ENCODE measurements around the gene RACK1. TPM values are rescaled to one million over a fixed set of nuclear protein-coding genes. Genes with fewer than 3 reads are reported as not detected.

RACK1 gene
- total RNA-seq, 6 experiments from 2014 or later: 1,737 to 2,012 (median 1,885) TPM

GRCh38 chr5:181221792-181222629 is 21.7 kb downstream of the RACK1 start:
- DNase-seq: peak; percentile 99
- Mint-ChIP-seq H3K27me3 (ENCODE audit: insufficient read depth) (peaks cover 22% of the 10 kb centered on the region), H3K4me1 (ENCODE audit: low read depth) (peaks cover 52% of the 10 kb centered on the region), H3K9me3 (no peaks in the 10 kb centered on the region; the same call in 1 of the 2 replicates), H3K27ac (peak overlapping the region; percentile 98), H3K4me3 (peak overlapping the region; percentile 96), H3K36me3 (ENCODE audit: low read depth) (no peaks in the 10 kb centered on the region; the same call in 1 of the 2 replicates)
- TF ChIP-seq CTCF (IDR thresholded peaks at IDR 0.05): no peak

GRCh38 chr5:181221105-181221791 is 22.5 kb downstream of the RACK1 start:
- Mint-ChIP-seq H3K36me3 (ENCODE audit: low read depth) (no peaks in the 10 kb centered on the region; the same call in 1 of the 2 replicates), H3K9me3 (no peaks in the 10 kb centered on the region; the same call in 1 of the 2 replicates), H3K4me3 (peak overlapping the region; percentile 96), H3K27me3 (ENCODE audit: insufficient read depth) (peaks cover 22% of the 10 kb centered on the region), H3K4me1 (ENCODE audit: low read depth) (peaks cover 51% of the 10 kb centered on the region), H3K27ac (peak overlapping the region; percentile 98)
- no peak for TF ChIP-seq CTCF (IDR thresholded peaks at IDR 0.05)
- no peak for DNase-seq

- H3K27ac Mint-ChIP-seq: no peak overlapping the region
- peaks cover 46% of the 10 kb centered on the region for H3K4me1 Mint-ChIP-seq (ENCODE audit: low read depth)
- no peaks in the 10 kb centered on the region; the same call in 1 of the 2 replicates for H3K36me3 Mint-ChIP-seq (ENCODE audit: low read depth)
- TF ChIP-seq CTCF (IDR thresholded peaks at IDR 0.05): no peak
- no peak overlapping the region for H3K4me3 Mint-ChIP-seq
- H3K27me3 Mint-ChIP-seq (ENCODE audit: insufficient read depth): peaks cover 22% of the 10 kb centered on the region
- H3K9me3 Mint-ChIP-seq: no peaks in the 10 kb centered on the region; the same call in 1 of the 2 replicates
- no peak for DNase-seq
Observed at GRCh38 chr5:181220178-181220515, 23.6 kb downstream of the RACK1 start.

- H3K4me1 Mint-ChIP-seq (ENCODE audit: low read depth): peaks cover 40% of the 10 kb centered on the region
- DNase-seq: no peak
- no peaks in the 10 kb centered on the region; the same call in 1 of the 2 replicates for H3K36me3 Mint-ChIP-seq (ENCODE audit: low read depth)
- H3K9me3 Mint-ChIP-seq: no peaks in the 10 kb centered on the region; the same call in 1 of the 2 replicates
- H3K4me3 Mint-ChIP-seq: no peak overlapping the region
- H3K27ac Mint-ChIP-seq: no peak overlapping the region
- H3K27me3 Mint-ChIP-seq (ENCODE audit: insufficient read depth): peaks cover 22% of the 10 kb centered on the region
- TF ChIP-seq CTCF (IDR thresholded peaks at IDR 0.05): no peak
Observed at GRCh38 chr5:181219262-181220177, 24.2 kb downstream of the RACK1 start.

GRCh38 chr5:181218795-181219124 is 24.9 kb downstream of the RACK1 start:
- TF ChIP-seq CTCF (IDR thresholded peaks at IDR 0.05): no peak
- Mint-ChIP-seq H3K36me3 (ENCODE audit: low read depth) (no peaks in the 10 kb centered on the region), H3K27ac (peak overlapping the region; percentile 83; the same call in 1 of the 2 replicates), H3K4me3 (peak overlapping the region; percentile 86), H3K4me1 (ENCODE audit: low read depth) (peaks cover 32% of the 10 kb centered on the region), H3K9me3 (no peaks in the 10 kb centered on the region; the same call in 1 of the 2 replicates), H3K27me3 (ENCODE audit: insufficient read depth) (peaks cover 22% of the 10 kb centered on the region)
- no peak for DNase-seq

All from HFFc6 (cell line).